B cell (primary cell): Measurements from ENCODE around the gene RDM1. TPM values are rescaled to one million over a fixed set of nuclear protein-coding genes. Genes with fewer than 3 reads are reported as not detected.

Experiments used
- polyA plus RNA-seq: library from polyadenylated mRNA; depleted of rRNA; stranded (reverse); fragments of >200 nt; gene quantifications from 2 replicates; pipeline ENCODE4 v1.2.3, GENCODE V29; 2012
- small RNA-seq: library from RNA; depleted of rRNA; stranded (forward); fragments of <200 nt; gene quantifications from one replicate; pipeline ENCODE3, GENCODE V24; 2012; ENCODE audit warnings: low replicate concordance, low read depth; ENCODE audit not compliant: insufficient read length
- total RNA-seq, 2 donors: library from RNA; stranded (reverse); fragments of 120-200 nt in 1 of 2; gene quantifications; 1 replicate in 1 of 2; 2 replicates in 1 of 2; pipeline versions ENCODE4 v1.2.3 to v1.2.4, GENCODE V29; 2013 to 2022

RDM1 gene
- total and polyA plus RNA-seq, 2 donors (not counting 1 experiment from before 2014, with no cell fraction given) = not detected

Small RNA genes lying within 50 kb of the gene (small RNA-seq; reads per million reads assigned to genes)
- 27.7 reads per million, percentile 91 among the genes with 10 or more reads in this experiment for gene RF00100

Other genes starting within 250 kb of the RDM1 start
- gene RASL10B, start 199.1 kb downstream of the RDM1 start, total RNA-seq = 1.2 TPM in 1 of 2 replicates, not detected in the other
- 0.04 and 0.06 TPM in 2 replicates for gene RASL10B, start 199.1 kb downstream of the RDM1 start, polyA plus RNA-seq
- gene GAS2L2, start 177.5 kb downstream of the RDM1 start, total RNA-seq = 0.17 TPM in 1 of 2 replicates, not detected in the other
- gene GAS2L2, start 177.5 kb downstream of the RDM1 start, polyA plus RNA-seq = 0.09 and 0.10 TPM in 2 replicates
- gene C17orf50, start 169.9 kb downstream of the RDM1 start, total RNA-seq = not detected in 2 replicates
- gene C17orf50, start 169.9 kb downstream of the RDM1 start, polyA plus RNA-seq = not detected in 2 replicates
- gene MMP28, start 135.1 kb downstream of the RDM1 start, total RNA-seq = 2.0 and 2.4 TPM in 2 replicates
- gene MMP28, start 135.1 kb downstream of the RDM1 start, polyA plus RNA-seq = 0.15 and 0.74 TPM in 2 replicates
- 246 and 249 TPM in 2 replicates for gene TAF15, start 121.3 kb downstream of the RDM1 start, total RNA-seq
- 51.0 and 83.9 TPM in 2 replicates for gene TAF15, start 121.3 kb downstream of the RDM1 start, polyA plus RNA-seq
- gene HEATR9, start 61.9 kb downstream of the RDM1 start, total RNA-seq = not detected in 2 replicates
- gene HEATR9, start 61.9 kb downstream of the RDM1 start, polyA plus RNA-seq = 0.06 and 0.09 TPM in 2 replicates
- 2.9 and 3.3 TPM in 2 replicates for gene CCL5, start 50.4 kb downstream of the RDM1 start, total RNA-seq
- 5.3 and 5.4 TPM in 2 replicates for gene CCL5, start 50.4 kb downstream of the RDM1 start, polyA plus RNA-seq
- gene LYZL6, start 12.9 kb upstream of the RDM1 start, total RNA-seq = not detected in 2 replicates
- not detected in 2 replicates for gene LYZL6, start 12.9 kb upstream of the RDM1 start, polyA plus RNA-seq
- not detected in 2 replicates for gene CCL16, start 50.7 kb upstream of the RDM1 start, total RNA-seq
- not detected in 2 replicates for gene CCL16, start 50.7 kb upstream of the RDM1 start, polyA plus RNA-seq
- gene CCL14, start 56.0 kb upstream of the RDM1 start, total RNA-seq = not detected in 2 replicates
- gene CCL14, start 56.0 kb upstream of the RDM1 start, polyA plus RNA-seq = not detected in 2 replicates
- not detected in 2 replicates for gene CCL15, start 70.8 kb upstream of the RDM1 start, total RNA-seq
- not detected in 2 replicates for gene CCL15, start 70.8 kb upstream of the RDM1 start, polyA plus RNA-seq
- gene CCL23, start 87.2 kb upstream of the RDM1 start, total RNA-seq = not detected in 2 replicates
- gene CCL23, start 87.2 kb upstream of the RDM1 start, polyA plus RNA-seq = 0.61 TPM in 1 of 2 replicates, not detected in the other
- gene CCL18, start 133.5 kb upstream of the RDM1 start, total RNA-seq = not detected in 2 replicates
- not detected in 2 replicates for gene CCL18, start 133.5 kb upstream of the RDM1 start, polyA plus RNA-seq
- gene CCL3, start 159.4 kb upstream of the RDM1 start, total RNA-seq = 4.5 and 5.7 TPM in 2 replicates
- gene CCL3, start 159.4 kb upstream of the RDM1 start, polyA plus RNA-seq = 31.3 and 54.5 TPM in 2 replicates
- 7.6 and 8.8 TPM in 2 replicates for gene CCL4, start 173.1 kb upstream of the RDM1 start, total RNA-seq
- 3.5 and 7.5 TPM in 2 replicates for gene CCL4, start 173.1 kb upstream of the RDM1 start, polyA plus RNA-seq
- gene TBC1D3B, start 245.9 kb upstream of the RDM1 start, total RNA-seq = 17.2 and 17.3 TPM in 2 replicates
- 3.2 and 3.6 TPM in 2 replicates for gene TBC1D3B, start 245.9 kb upstream of the RDM1 start, polyA plus RNA-seq